CD14-positive monocyte (primary cell): ENCODE measurements around the gene URB2. TPM values are rescaled to one million over a fixed set of nuclear protein-coding genes. Genes with fewer than 3 reads are reported as not detected.
A peak's percentile ranks its signal among the peaks of the same experiment; 100 is the strongest.

Experiments used
- DNase-seq, 3 donors: peaks; one replicate each; pipeline ENCODE4 v3.0.0-alpha.2; 2011 to 2022
- H2AFZ ChIP-seq: 2 replicates; pipeline ENCODE4 v1.6.0; 2012; ENCODE audit warnings: mild to moderate bottlenecking, low read depth, low read length, inconsistent platforms; ENCODE audit not compliant: insufficient read depth, poor library complexity, severe bottlenecking
- H3K27ac ChIP-seq, 2 donors: 1 replicate in 1 of 2; 2 replicates in 1 of 2; pipeline ENCODE4 v1.5.1; 2012 to 2013; ENCODE audit warnings: low read length in 2 of 2, control low read depth in 1 of 2, inconsistent platforms in 1 of 2, low read depth in 1 of 2, mild to moderate bottlenecking in 1 of 2
- H3K27me3 ChIP-seq, 2 donors: one replicate each; pipeline versions ENCODE4 v1.6.0 to v1.6.1; 2011 to 2013; ENCODE audit warnings: low read length in 2 of 2; ENCODE audit not compliant: control insufficient read depth in 2 of 2, insufficient read depth in 2 of 2
- H3K36me3 ChIP-seq, 2 donors: replicated peaks in 1 of 2; 1 replicate in 1 of 2; 2 replicates in 1 of 2; pipeline versions ENCODE4 v1.5.1 to v1.6.1; 2012 to 2013; ENCODE audit warnings: low read length in 2 of 2, control low read depth in 1 of 2, inconsistent platforms in 1 of 2, mild to moderate bottlenecking in 1 of 2; ENCODE audit not compliant: insufficient read depth in 2 of 2, control insufficient read depth in 1 of 2
- H3K4me1 ChIP-seq, 2 donors: 1 replicate in 1 of 2; 2 replicates in 1 of 2; pipeline versions ENCODE4 v1.5.1 to v1.6.1; 2012 to 2013; ENCODE audit warnings: low read length in 2 of 2, control low read depth in 1 of 2, inconsistent platforms in 1 of 2, mild to moderate bottlenecking in 1 of 2, moderate library complexity in 1 of 2; ENCODE audit not compliant: insufficient read depth in 2 of 2, control insufficient read depth in 1 of 2
- H3K4me2 ChIP-seq: replicated peaks from 2 replicates; pipeline ENCODE3; 2012; ENCODE audit warnings: low read length, moderate library complexity, mild to moderate bottlenecking; ENCODE audit not compliant: poor library complexity, severe bottlenecking; ENCODE audit errors: extremely low read depth
- H3K4me3 ChIP-seq, 3 experiments: fragments of 200-600 bp in 1 of 3; sonication (generic) in 1 of 3; replicated peaks in 1 of 3; 1 replicate in 2 of 3; 2 replicates in 1 of 3; pipeline ENCODE4 v1.5.1; 2011 to 2013; ENCODE audit warnings: low read length in 3 of 3, mild to moderate bottlenecking in 3 of 3, control low read depth in 2 of 3, low read depth in 2 of 3, inconsistent platforms in 1 of 3, moderate library complexity in 1 of 3
- H3K79me2 ChIP-seq: 2 replicates; pipeline ENCODE4 v1.6.0; 2012; ENCODE audit warnings: mild to moderate bottlenecking, control low read depth, inconsistent platforms, low read length, moderate library complexity; ENCODE audit not compliant: insufficient read depth
- H3K9ac ChIP-seq: 2 replicates; pipeline ENCODE4 v1.6.0; 2017; ENCODE audit warnings: low read length, mild to moderate bottlenecking; ENCODE audit not compliant: insufficient read depth, poor library complexity, severe bottlenecking
- H3K9me3 ChIP-seq, 2 donors: replicated peaks in 1 of 2; 1 replicate in 1 of 2; 2 replicates in 1 of 2; pipeline versions ENCODE4 v1.5.1 to v1.6.1; 2012 to 2013; ENCODE audit warnings: low read length in 2 of 2, control low read depth in 1 of 2; ENCODE audit not compliant: control insufficient read depth in 1 of 2, insufficient read depth in 1 of 2
- H4K20me1 ChIP-seq: 2 replicates; pipeline ENCODE4 v1.6.0; 2012; ENCODE audit warnings: mild to moderate bottlenecking, low read length, control low read depth, moderate library complexity; ENCODE audit not compliant: insufficient read depth
- H3K27ac Mint-ChIP-seq, 7 donors: one replicate each; pipeline ENCODE4 v1.8.0; 2020; ENCODE audit warnings: mild to moderate bottlenecking in 7 of 7, mixed read lengths in 7 of 7, moderate library complexity in 6 of 7, inconsistent platforms in 2 of 7
- H3K27me3 Mint-ChIP-seq, 3 donors: one replicate each; pipeline ENCODE4 v1.8.0; 2021 to 2022; ENCODE audit warnings: low read depth in 3 of 3, mild to moderate bottlenecking in 3 of 3, mixed read lengths in 3 of 3, moderate library complexity in 3 of 3, inconsistent platforms in 1 of 3
- H3K36me3 Mint-ChIP-seq, 2 donors: one replicate each; pipeline ENCODE4 v1.8.0; 2020; ENCODE audit warnings: mixed read lengths in 2 of 2, inconsistent platforms in 1 of 2, mild to moderate bottlenecking in 1 of 2
- H3K4me1 Mint-ChIP-seq: one replicate; pipeline ENCODE4 v1.8.0; 2020; ENCODE audit warnings: mild to moderate bottlenecking, mixed read lengths
- H3K4me3 Mint-ChIP-seq, 2 donors: one replicate each; pipeline ENCODE4 v1.8.0; 2020; ENCODE audit warnings: mild to moderate bottlenecking in 2 of 2, mixed read lengths in 2 of 2, moderate library complexity in 1 of 2
- H3K9me3 Mint-ChIP-seq, 7 donors: one replicate each; pipeline ENCODE4 v1.8.0; 2020 to 2022; ENCODE audit warnings: mixed read lengths in 7 of 7, mild to moderate bottlenecking in 6 of 7, moderate library complexity in 6 of 7, inconsistent platforms in 2 of 7
- WGBS: methylation state at CpG from one replicate; pipeline ENCODE4 v1.1.5; 2013; ENCODE audit warnings: missing lambda C conversion rate; ENCODE audit not compliant: insufficient coverage; 5-methylcytosine and 5-hydroxymethylcytosine counted together
- intact Hi-C, 2 donors: fragments of 100-400 bp; cut with micrococcal nuclease; formaldehyde crosslinking; loops; one replicate each; pipeline versions ENCODE4 v1.15.0 to v1.15.1; 2023
- polyA plus RNA-seq, 3 donors: library from polyadenylated mRNA; depleted of rRNA in 1 of 3; unstranded in 2 of 3; stranded (reverse) in 1 of 3; fragments of 300-500 nt in 2 of 3; fragments of >200 nt in 1 of 3; fragmentation: Illumina TruSeq in 2 of 3; gene quantifications; 1 replicate in 2 of 3; 2 replicates in 1 of 3; pipeline ENCODE4 v1.2.3, GENCODE V29; 2012 to 2021
- TF ChIP-seq, protein P1 (sequence below): fragments of 200-600 bp; IDR thresholded peaks from one replicate; pipeline ENCODE4 v1.8.0; 2022; ENCODE audit warnings: antibody characterized with exemption, mild to moderate bottlenecking

URB2 gene
- polyA plus RNA-seq, 3 donors = 0.79 to 2.8 (median 1.5) TPM

- DNase-seq = no peak
- intact Hi-C loops = no loop called here
- peaks cover 31% of the 10 kb centered on the region for H3K4me1 Mint-ChIP-seq
- Histone ChIP-seq H3K27me3 (no peaks in the 10 kb centered on the region), H3K4me2 (peak overlapping the region; percentile 81), H3K27ac (peak overlapping the region; percentile 22 to 79), H4K20me1 (no peaks in the 10 kb centered on the region), H3K79me2 (no peaks in the 10 kb centered on the region), H3K4me1 (peaks cover 31 to 40% of the 10 kb centered on the region in 2 donors), H3K4me3 (peak overlapping the region; percentile 29 to 76 (median 74)), H3K9me3 (no peaks in the 10 kb centered on the region), H3K9ac (peak overlapping the region; percentile 53), H2AFZ (peak overlapping the region; percentile 72), H3K36me3 (no peaks in the 10 kb centered on the region)
- peak overlapping the region; percentile 74 to 88 for H3K4me3 Mint-ChIP-seq
- H3K9me3 Mint-ChIP-seq = peaks cover 0 to 2% (median 0%) of the 10 kb centered on the region in 7 donors
- peak overlapping the region; percentile 83 to 92 (median 88) for H3K27ac Mint-ChIP-seq
- H3K27me3 Mint-ChIP-seq = peaks cover 0 to 3% (median 2%) of the 10 kb centered on the region in 3 donors
- TF ChIP-seq, protein P1, sequence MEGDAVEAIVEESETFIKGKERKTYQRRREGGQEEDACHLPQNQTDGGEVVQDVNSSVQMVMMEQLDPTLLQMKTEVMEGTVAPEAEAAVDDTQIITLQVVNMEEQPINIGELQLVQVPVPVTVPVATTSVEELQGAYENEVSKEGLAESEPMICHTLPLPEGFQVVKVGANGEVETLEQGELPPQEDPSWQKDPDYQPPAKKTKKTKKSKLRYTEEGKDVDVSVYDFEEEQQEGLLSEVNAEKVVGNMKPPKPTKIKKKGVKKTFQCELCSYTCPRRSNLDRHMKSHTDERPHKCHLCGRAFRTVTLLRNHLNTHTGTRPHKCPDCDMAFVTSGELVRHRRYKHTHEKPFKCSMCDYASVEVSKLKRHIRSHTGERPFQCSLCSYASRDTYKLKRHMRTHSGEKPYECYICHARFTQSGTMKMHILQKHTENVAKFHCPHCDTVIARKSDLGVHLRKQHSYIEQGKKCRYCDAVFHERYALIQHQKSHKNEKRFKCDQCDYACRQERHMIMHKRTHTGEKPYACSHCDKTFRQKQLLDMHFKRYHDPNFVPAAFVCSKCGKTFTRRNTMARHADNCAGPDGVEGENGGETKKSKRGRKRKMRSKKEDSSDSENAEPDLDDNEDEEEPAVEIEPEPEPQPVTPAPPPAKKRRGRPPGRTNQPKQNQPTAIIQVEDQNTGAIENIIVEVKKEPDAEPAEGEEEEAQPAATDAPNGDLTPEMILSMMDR = no peak
- no peaks in the 10 kb centered on the region for H3K36me3 Mint-ChIP-seq
- 79% methylated on average over 8 of the region's 14 CpGs for WGBS
Observed at GRCh38 chr1:229578168-229579058, 47.6 kb upstream of the URB2 start.

- DNase-seq = peak; percentile 56 to 78 (median 64)
- peak overlapping the region; percentile 29 to 76 (median 74) for H3K4me3 ChIP-seq
- H3K4me2 ChIP-seq = peak overlapping the region; percentile 81
Observed at GRCh38 chr1:229579059-229579673, 46.9 kb upstream of the URB2 start.

More at GRCh38 chr1:229579059-229579673, 46.9 kb upstream of the URB2 start:
- Histone ChIP-seq H3K9ac (peak overlapping the region; percentile 53), H3K79me2 (no peaks in the 10 kb centered on the region), H4K20me1 (no peaks in the 10 kb centered on the region), H3K27ac (peak overlapping the region; percentile 29 to 79), H3K36me3 (no peaks in the 10 kb centered on the region), H2AFZ (peak overlapping the region; percentile 72), H3K9me3 (no peaks in the 10 kb centered on the region), H3K27me3 (no peaks in the 10 kb centered on the region), H3K4me1 (peaks cover 31 to 40% of the 10 kb centered on the region in 2 donors)
- peak overlapping the region; percentile 74 to 88 for H3K4me3 Mint-ChIP-seq
- H3K27ac Mint-ChIP-seq = peak overlapping the region; percentile 83 to 92 (median 88)
- H3K4me1 Mint-ChIP-seq = peaks cover 31% of the 10 kb centered on the region
- H3K36me3 Mint-ChIP-seq = no peaks in the 10 kb centered on the region
- TF ChIP-seq, protein P1 = no peak
- WGBS = 14% methylated on average over 6 of the region's 9 CpGs
- intact Hi-C loops = no loop called here
- H3K27me3 Mint-ChIP-seq = peaks cover 0 to 2% (median 0%) of the 10 kb centered on the region in 3 donors
- peaks cover 0 to 2% (median 0%) of the 10 kb centered on the region in 7 donors for H3K9me3 Mint-ChIP-seq
